Esophagus mucosa (tissue), 1 donor: ENCODE results near the gene GRIN1. TPM values are rescaled to one million over a fixed set of nuclear protein-coding genes. Genes with fewer than 3 reads are reported as not detected.

Source experiments
- ATAC-seq: fragments of 200-7000 bp; cut with Tn5 transposase; one replicate; pipeline ENCODE4 v1.9.1; 2020
- total RNA-seq: library from RNA; stranded (reverse); gene quantifications from one replicate; pipeline ENCODE4 v1.2.4, GENCODE V29; 2023
- donor health status: DM: yes; HTN: yes; CAD: no.

The GRIN1 gene
- total RNA-seq, 1 donor from 2014 or later = 0.12 TPM

DNA sequence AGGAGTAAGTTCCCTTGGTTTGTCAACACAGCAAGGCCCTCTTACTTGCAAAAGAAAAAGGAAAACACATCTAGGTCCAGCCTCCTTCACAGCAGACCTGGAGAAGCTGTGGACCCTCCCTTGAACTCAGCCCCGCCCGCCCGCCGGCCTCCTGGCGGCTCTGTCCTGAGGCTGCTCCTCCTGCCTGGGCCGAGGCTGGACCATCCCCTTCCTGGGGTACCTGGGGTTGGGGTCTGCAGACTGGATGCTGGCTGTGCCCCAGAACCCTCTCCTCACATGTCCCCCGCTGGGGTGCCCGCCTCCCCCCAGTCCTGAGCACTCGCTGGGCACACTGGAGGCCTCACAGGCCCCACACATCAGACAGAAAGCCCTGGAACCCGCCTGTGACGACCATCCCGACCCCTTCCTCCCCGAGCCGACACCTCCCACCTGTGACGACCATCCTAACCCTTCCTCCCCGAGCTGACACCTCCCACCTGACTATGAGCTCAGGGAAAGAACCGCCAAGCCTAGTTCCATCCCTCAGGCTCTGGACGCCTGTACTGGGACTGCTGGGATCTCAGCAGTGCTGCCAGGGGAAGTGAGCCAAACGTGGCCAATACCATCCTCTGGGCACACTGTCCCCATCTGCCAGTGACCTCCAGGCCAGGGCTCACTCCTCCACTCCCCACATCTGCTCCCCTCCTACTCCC, 40.1 kb downstream of the GRIN1 start:
- no peak for ATAC-seq

DNA sequence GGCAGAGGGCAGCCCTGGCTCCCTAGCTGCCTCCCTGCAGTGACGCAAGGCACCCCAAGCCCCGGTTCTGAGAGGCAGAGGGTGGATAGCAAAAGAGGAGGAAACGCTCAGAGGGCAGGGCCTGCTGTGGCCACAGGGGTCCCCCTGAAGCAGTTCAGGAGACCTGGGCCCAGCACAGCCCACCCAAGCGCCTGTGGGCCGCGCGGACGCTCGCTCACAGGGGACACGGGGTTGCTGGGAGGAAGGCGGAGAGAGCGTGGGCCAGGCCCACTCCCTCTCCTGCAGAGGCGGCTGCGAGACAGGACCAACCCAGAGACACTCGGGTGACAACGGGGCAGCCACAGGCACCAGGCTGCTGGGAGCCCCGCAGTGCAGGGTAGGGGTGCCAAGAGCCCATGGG, 40.8 kb downstream of the GRIN1 start:
- ATAC-seq = no peak

DNA sequence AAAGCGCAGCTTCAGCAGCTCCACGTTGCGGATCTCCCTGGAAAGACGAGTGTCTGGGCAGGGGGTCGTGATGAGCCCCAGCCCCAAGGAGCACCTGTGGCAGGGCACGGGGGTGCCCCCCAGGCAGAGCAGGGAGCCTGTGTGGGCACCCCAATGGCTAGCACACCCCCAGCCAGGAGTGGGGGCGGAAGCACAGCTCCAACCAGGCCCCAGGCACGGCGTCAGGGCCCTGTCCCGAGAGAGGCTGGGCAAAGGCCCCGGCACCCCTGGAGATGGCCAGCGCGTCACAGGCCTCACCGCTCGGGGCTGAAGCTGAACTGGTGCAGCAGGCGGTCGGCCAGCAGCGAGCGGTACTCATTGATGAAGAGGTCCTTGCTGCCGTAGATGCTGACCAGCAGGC, 41.5 kb downstream of the GRIN1 start:
- no peak for ATAC-seq

DNA sequence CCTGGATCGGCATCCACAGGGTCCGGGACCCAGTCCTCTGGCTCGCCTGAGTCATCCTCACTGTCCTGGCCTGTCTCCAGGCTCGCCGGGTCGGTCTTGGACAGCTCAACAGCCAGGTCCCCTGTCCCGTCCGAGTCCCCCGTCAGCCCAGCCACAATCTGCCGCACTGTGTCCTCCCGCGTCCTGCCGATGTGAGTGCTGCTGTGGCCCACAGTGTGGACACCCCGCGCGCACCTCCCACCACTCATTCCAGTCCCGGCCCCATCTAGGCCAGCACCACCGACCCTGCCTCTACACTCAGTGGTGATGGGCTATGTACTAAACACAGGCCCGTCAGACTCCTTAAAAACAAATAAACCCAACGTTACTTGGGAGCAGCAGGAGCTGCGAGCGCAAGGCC, 42.7 kb downstream of the GRIN1 start:
- no peak for ATAC-seq

DNA sequence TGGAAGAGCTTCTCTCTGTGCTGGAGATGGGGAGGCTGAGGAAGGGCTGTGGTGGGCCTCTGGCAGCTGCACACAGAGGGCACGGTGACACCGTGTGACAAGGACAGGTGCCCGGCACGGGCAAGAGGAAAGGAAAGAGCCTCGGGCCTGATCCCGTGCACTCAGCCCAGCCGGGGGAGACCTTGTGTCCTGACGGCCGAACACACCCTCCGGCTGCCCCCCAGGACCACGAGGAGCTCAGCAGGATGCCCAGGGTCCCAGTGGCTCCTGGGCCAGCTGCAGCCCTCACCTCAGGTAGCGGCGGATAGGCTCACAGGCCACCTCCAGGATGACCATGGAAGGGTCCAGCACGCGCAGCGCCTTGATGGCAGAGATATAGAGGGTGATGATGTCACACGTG, 43.9 kb downstream of the GRIN1 start:
- no peak for ATAC-seq

DNA sequence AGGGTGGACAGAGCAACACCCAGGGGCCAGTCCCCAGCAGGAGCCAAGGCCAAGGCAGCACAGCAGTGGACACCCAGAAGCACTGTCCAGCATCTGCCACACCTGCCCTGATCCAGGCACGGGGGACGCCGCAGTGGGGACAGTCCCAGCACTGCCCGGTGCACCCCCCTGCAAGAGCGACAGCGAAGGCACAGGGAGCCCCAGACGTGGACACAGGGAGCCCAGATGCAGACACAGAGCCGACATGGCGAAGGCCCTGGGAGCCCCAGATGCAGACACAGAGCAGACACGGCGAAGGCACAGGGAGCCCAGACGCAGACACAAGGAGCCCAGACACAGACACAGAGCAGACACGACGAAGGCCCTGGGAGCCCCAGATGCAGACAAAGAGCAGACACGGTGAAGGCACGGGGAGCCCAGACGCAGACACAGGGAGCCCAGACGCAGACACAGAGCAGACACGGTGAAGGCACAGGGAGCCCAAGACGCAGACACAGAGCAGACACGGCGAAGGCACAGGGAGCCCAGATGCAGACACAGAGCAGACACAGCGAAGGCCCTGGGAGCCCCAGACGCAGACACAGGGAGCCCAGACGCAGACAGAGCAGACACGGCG, 45.1 kb downstream of the GRIN1 start:
- no peak for ATAC-seq

DNA sequence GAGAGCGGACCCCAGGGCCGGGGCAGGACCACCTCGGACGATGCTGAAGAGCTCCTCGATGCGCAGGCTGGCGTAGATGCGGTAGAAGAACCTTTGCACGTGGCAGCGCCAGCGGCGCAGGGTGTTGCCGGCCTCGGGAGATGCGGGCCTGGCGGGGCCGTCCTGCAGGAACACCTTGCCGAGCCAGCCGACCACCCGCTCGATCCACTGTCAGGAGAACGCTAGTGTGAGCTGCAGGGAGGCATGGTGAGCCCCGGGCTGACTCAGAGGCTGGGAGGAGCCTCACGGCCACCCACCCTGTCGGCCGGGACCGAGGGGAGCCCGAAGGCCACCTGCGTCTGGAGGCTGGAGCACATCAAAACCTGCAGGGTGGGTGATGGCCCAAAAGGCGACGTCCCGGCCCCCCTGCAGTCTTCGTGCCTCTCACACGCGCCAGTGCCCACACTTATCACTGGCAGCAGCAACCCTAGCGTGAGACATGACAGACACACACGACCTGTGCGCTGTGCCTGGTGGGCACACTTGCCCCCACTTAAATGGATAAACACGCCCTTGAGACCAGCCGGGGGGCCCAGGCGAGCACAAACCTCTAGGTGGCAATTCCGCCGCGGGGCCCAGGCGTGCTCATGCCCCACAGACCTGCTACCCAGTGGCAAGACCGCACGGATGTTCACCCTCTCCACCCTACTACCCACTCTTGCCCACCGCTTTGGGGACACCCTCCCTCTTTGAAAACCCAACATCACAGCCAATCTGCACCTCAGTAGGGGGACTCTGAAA, 46.1 kb downstream of the GRIN1 start:
- no peak for ATAC-seq

DNA sequence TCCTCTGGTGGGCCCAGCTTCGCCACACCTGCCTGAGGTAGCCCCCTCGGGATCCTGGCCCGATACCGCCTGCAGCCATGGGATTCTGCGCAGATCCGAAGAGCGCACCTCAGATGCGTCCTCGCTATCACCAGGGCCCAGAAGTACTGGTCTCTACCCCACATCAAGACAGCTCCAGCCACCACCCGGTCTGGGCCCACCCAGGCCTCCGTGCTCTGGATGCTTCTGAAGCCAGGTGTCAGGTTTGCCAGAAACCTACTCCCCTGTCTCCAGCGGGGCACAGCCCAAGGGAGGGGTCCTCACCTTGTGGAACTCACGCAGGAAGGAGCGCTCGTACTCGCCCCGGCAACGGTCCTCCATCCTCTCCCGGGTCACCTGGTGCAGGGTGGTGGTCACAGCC, 47.0 kb downstream of the GRIN1 start:
- ATAC-seq = no peak

DNA sequence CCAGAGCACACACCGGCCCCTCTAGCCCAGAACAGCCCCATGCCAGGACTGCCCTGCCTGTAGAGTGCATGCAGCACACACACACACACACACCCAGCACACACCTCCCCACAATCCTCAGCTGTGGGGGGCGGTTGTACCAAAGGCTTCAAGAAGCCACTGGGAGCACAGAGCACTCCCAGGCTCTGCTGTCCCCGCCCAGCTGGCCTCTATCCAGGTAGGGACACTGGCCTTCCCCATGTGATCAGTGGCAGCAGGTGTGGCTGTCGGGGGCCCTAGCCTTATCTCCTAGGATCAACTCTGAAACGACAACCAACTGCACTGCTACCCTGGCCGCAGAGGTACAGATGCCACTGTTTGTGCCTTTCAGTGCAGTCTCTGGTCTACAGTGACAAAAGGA, 47.4 kb downstream of the GRIN1 start:
- no peak for ATAC-seq

DNA sequence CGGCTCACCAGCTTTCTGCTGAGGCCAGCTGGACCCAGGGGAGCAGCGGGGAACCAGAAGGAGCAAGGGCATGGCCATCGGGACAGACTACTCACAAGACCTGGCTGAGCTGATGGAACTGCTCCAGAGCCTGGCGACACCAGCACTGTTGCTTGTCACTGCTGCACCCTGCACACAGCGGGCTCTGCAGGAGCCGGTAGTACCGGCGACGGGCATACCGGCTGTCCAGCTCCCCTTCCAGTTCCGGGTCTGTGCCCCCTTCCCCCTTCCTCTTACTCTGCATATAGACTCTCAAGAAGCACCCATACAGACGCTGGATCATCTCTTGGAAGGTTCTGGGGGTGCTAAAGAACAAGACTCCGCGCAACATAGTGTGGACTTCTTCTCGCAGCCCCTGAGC, 48.4 kb downstream of the GRIN1 start:
- no peak for ATAC-seq

DNA sequence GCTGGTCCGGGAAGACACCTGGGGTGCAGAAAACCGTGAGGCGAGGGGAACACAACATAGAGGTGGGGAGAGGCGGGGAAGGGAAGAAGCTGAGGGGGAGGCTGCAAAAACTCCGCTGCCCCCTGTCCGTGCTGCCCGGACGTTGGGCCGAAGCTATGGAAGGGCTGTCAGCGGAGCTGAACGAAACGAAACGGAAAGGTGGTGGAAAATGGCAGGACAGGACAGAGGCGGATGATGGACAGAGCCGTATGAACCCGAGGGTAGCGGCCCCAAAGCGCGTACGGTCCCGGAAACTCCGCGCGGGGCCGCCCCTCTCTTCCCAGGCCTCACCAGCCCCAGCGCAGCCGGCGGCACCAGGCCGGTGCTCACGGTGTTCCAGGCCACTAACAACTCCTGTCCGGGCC, 49.1 kb downstream of the GRIN1 start:
- ATAC-seq = no peak

DNA sequence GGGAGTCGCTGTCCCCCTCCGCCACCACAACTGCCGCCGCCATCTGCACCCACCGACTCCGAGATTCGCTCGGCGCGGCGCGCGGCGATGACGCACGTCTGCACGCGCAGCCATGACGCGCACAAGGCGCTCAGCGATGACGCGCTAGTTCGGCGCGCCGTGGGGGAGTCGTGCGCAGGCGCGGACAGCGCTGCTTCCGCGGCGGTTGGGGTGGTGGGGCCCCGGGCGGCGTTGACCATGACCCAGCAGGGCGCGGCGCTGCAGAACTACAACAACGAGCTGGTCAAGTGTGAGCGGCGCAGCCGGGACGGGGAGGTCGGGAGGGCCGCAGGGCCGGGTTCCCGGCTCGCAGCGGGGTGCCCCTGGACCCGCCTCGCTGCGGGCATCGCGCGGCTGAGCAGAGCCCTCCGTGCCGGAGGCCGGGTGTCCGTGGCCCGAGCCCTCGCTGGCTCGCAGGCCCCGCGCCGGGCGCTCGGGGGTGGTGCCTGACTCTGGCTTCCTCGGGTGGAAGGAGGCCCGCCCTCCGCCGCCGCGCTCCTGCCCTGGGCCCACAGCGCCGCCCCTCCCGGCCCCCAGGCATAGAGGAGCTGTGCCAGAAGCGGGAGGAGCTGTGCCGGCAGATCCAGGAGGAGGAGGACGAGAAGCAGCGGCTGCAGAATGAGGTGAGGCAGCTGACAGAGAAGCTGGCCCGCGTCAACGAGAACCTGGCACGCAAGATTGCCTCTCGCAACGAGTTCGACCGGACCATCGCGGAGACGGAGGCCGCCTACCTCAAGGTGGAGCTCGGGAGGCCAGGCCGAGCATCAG, 49.7 kb downstream of the GRIN1 start, which contains the start of the genes ANAPC2 and SSNA1:
ANAPC2 (minus strand) TSS at position 71 of the 807 bp plus-strand sequence; CDS start at position 43, 28 bp downstream.
SSNA1 (plus strand) TSS at position 187 of the 807 bp plus-strand sequence; CDS start at position 238, 51 bp downstream.
- ATAC-seq = peak; percentile 84

DNA sequence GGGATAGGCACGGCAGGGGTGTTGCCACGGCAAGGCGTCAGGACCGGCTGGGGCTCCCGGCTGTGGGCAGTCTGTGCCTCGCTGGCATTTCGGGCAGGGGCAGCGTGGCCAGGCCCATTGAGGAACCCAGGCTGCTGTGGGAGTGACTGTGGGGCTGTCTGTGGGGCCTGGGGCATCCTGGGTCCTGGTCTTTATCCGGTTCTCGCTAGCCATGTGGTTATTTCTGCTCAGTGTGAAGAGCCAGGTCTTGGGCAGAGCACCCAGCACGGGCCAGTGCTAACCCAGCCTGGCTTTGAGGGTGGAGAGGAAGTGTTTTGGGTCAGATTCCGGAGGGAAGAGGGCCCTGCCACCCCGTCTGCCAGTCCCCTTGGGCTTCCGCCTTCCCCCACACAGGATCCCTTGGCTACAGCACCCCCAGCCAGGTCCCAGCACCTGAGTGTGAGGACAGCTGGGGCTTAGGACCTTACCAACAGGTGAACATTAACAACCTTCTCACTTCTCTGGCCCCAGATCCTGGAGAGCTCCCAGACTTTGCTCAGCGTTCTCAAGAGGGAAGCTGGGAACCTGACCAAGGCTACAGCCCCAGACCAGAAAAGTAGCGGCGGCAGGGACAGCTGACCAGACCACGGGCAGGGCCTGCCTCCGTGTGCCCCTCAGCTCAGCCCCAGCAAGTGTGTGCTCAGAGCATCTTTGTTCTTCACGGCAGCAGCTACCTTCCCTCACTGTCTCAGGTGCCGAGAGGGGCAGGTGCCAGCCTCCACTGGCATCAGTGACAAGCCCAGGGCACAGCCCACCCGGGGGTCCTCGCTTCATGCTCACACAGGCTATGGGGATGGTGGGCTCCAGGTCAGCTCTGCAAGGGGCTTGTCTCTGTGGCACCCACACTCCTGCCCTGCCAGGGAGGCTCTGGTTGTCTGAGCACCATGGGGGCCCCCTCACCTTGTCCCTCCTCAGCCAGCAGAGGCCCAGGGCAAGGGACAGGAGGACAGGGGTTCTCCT, 50.6 kb downstream of the GRIN1 start:
- ATAC-seq = no peak

DNA sequence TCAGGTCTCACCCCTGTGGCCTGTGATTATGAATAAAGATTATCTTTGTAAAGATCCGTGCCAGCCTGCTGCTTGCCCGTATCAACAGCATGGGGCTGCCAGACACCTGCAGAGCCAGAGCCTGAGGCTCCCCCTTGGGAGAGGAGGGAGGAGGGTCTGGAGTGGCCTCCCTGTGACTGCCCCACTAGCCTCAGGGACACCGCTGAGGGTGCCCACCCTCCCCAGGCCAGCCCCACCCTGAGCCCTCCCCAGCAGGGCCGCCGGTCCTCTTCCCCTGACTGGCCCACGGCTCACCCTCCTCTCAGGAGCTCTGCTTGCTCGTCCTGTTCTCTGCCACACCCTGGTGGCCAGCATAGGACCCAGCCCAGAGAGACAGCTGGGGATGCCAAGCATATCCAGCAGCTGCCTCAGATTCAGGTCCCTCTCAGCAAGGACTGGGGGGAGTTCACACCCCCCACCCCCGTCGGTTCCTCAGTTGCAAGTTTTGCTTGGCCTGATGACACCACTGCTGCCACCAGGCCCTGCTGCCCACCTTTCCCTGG, 51.4 kb downstream of the GRIN1 start:
- ATAC-seq = peak; percentile 12

DNA sequence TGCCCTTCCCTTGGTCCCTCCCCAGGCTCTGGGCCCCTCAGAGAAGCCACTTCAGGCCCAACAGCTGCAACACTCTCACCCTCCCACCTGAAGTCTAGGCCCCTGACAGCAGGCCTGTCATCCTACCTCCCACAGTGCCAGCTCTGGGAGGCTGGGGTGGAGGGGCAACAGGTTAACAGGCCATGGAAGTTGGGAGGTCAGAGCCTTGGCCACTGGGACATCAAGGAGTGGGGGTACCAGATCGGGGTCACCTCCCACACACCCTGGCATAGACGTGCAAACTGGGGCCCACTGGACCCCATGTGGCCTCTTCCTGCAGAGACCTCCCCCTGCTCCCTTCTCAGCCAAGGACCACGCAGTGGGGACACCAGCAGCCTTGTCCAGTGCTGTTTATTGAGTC, 52.3 kb downstream of the GRIN1 start:
- no peak for ATAC-seq

DNA sequence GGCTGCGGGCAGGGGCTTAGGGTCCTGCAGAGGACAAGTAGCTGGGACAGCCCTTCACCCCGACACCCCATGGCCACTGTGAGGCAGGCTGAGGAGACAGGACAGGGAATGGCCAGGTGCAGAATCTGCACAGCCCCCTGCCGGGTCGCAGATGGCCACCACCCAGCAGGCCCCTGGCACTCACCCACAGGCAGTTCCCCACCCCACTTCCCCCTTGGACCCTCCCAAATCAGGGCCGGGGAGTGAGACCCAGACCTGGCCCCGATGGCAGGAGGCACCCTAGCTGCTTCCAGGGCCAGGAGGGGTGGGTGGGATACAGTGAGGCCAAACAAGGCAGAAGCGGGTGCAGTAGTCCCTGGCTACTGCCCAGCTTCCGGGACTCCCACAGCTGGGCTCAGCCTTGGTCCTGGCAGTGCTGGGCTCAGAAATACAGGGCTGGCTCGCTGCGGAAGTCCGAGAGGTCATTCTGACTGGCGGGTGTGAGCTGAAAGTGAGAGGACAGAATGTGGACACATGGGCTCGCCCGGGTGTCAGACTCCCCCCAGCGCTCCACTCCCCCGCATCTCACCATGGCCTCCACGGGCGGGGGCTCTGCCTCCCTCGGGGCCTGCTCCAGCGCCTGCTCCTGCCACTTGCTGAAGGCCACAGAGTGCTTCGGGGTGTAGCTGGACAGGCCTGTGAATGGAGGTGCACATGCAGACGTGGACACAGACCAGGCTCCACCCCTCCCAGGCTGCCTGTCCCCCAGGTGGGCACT, 52.9 kb downstream of the GRIN1 start:
- ATAC-seq = no peak

DNA sequence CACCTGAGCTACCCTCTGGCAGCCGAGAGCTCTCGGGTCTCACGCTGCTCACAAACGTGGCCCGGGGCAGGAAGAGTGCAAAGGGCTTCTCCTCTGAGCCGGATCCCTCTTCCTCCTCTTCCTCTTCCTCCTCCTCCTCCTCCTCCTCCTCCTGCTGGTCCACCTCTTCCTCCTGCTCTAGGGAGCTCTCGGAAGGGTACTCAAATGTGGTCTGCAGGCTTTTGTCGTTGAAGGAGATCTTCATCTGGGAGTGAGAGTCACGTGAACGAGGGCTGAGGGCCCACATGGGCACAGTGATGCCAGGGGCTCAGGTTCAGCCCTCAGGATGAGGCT, 53.5 kb downstream of the GRIN1 start:
- ATAC-seq = no peak

DNA sequence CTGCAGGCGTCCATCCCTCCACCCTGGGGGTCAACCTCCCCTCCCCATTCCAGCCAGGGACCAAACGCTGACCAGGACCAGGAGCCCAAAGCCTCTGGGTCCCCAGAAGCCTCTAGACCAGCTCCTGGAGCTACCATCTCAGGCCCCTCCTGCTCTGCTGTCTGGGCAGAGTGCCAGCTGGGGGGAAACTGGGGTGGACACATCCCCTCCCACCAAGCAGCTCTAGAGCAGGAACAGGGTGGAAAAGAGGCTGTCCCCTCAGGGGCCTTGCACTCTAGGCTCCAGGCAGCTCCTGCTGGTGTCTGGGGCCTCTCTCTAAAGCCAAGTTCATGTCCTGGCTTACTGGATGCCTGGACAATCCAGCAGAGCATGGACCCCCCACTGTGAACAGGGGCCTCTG, 53.9 kb downstream of the GRIN1 start:
- no peak for ATAC-seq

DNA sequence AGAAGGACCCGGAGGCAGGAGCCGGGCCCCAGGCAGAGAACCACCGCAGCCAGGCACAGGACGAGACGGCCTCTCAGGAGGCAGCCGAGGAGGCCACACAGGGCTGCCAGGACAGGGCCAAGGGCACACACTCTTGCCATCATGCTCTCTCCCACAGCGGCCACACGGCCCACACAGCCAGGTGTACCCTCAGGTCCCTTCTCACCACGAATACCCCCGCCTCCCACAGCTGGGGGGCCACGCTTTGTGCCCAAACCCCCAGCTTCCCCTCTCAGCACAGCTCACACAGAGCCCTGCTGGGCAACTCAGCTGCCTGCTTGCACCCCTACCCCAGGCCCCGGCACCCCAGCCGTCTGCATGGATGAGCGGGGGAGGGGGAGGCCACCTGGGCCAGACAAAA, 54.8 kb downstream of the GRIN1 start:
- no peak for ATAC-seq

DNA sequence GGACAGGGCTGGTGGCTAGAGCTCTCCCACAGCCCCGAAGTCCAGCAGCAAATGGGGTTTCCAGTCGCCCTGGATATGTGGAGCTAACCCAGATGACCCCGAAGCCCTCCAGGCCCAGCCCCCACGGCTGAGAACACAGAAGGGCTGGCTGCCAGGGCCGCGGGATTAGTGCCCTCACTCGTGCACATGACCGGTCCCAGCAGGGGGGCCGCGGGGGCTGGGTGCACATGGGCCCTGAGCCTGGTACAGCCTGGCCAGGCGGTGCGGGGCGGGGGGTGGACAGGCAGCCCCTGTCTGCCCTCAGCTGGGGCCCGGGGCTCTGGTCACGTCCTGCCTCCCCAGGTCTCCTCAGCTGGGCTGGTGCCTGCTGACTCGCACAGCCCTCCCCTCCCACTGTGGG, 55.4 kb downstream of the GRIN1 start:
- no peak for ATAC-seq

DNA sequence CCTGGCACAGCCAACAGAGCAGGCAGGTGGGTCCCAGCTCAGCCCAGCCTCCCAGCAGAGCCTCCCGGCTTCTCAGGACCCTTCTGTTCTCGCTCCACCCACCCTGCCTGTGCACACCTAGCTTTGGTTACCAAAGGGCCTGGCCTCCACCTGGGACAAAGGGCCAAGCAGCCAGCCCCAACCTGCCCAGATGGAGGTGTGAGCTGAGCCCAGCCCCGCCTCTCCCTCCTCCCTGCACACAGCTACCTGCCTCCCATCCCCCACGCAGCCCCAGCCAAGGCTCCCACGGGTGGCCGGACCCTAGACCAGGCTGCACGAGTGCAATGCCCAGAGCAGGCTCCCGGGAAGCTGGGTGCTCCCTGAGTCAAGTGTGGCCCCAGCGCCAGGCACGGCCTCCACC, 56.0 kb downstream of the GRIN1 start:
- peak; percentile 67 for ATAC-seq
